Hepatocyte (in vitro differentiated cells): ENCODE measurements around the gene DHODH. TPM values are rescaled to one million over a fixed set of nuclear protein-coding genes. Genes with fewer than 3 reads are reported as not detected.

Experiments used
- DNase-seq: peaks from one replicate; pipeline ENCODE4 v3.0.0-alpha.2; 2016; ENCODE audit warnings: low spot score
- H2AFZ ChIP-seq: fragments of 200-600 bp; sonication (generic); 2 replicates; pipeline ENCODE4 v1.6.0; 2016; ENCODE audit warnings: antibody characterized with exemption, mild to moderate bottlenecking
- H3K27ac ChIP-seq: fragments of 200-600 bp; sonication (generic); 2 replicates; pipeline ENCODE4 v1.5.1; 2016; ENCODE audit warnings: mild to moderate bottlenecking
- H3K27me3 ChIP-seq: fragments of 200-600 bp; sonication (generic); 2 replicates; pipeline ENCODE4 v1.6.1; 2016
- H3K36me3 ChIP-seq: fragments of 200-600 bp; sonication (generic); replicated peaks from 2 replicates; pipeline ENCODE4 v1.5.1; 2016; ENCODE audit warnings: low read depth; ENCODE audit not compliant: insufficient read depth
- H3K4me1 ChIP-seq: fragments of 200-600 bp; sonication (generic); 2 replicates; pipeline ENCODE4 v1.5.1; 2016; ENCODE audit warnings: mild to moderate bottlenecking, moderate library complexity; ENCODE audit not compliant: insufficient read depth
- H3K4me2 ChIP-seq: fragments of 200-600 bp; sonication (generic); 2 replicates; pipeline ENCODE4 v1.6.0; 2016
- H3K4me3 ChIP-seq: fragments of 200-600 bp; sonication (generic); 2 replicates; pipeline ENCODE4 v1.5.1; 2016; ENCODE audit warnings: mild to moderate bottlenecking
- H3K79me2 ChIP-seq: fragments of 200-600 bp; sonication (generic); 2 replicates; pipeline ENCODE4 v1.6.0; 2017; ENCODE audit warnings: mild to moderate bottlenecking
- H3K9me2 ChIP-seq: fragments of 200-600 bp; sonication (generic); replicated peaks from 2 replicates; pipeline ENCODE4 v1.6.0; 2017; ENCODE audit warnings: mild to moderate bottlenecking; ENCODE audit not compliant: insufficient read depth
- H3K9me3 ChIP-seq: fragments of 200-600 bp; sonication (generic); 2 replicates; pipeline ENCODE4 v1.5.1; 2016; ENCODE audit warnings: low read depth, mild to moderate bottlenecking
- H4K20me1 ChIP-seq: fragments of 200-600 bp; sonication (generic); 2 replicates; pipeline ENCODE4 v1.6.0; 2016; ENCODE audit warnings: mild to moderate bottlenecking; ENCODE audit not compliant: insufficient read depth, poor library complexity, severe bottlenecking
- EZH2 ChIP-seq: fragments of 200-600 bp; sonication (generic); IDR thresholded peaks from 2 replicates; pipeline ENCODE4 v1.6.1; 2016; ENCODE audit warnings: antibody characterized with exemption, mild to moderate bottlenecking, borderline replicate concordance
- EZH2phosphoT487 ChIP-seq: fragments of 200-600 bp; sonication (generic); IDR thresholded peaks from one replicate; pipeline ENCODE4 v1.6.1; 2018; ENCODE audit warnings: antibody characterized with exemption, mild to moderate bottlenecking, low read depth, moderate library complexity; ENCODE audit not compliant: unreplicated experiment, severe bottlenecking
- WGBS: methylation state at CpG from one replicate; pipeline ENCODE4 v1.1.6; 2016; ENCODE audit warnings: low lambda C conversion rate; ENCODE audit errors: missing lambda C conversion rate; 5-methylcytosine and 5-hydroxymethylcytosine counted together
- polyA plus RNA-seq: library from polyadenylated mRNA; unstranded; fragments of >200 nt; fragmentation: Nextera tagmentation; extraction: Ambion mirVana; gene quantifications from 2 replicates; pipeline ENCODE4 v1.2.1, GENCODE V29; 2016
- total RNA-seq: library from RNA; depleted of rRNA; stranded (reverse); fragments of >200 nt; gene quantifications from 2 replicates; pipeline ENCODE4 v1.2.3, GENCODE V29; 2014
- TF ChIP-seq, protein P1 (sequence below): fragments of 200-600 bp; sonication (generic); IDR thresholded peaks from 2 replicates; pipeline ENCODE4 v1.5.1; 2016; ENCODE audit warnings: antibody characterized with exemption, mild to moderate bottlenecking; ENCODE audit not compliant: poor library complexity

DHODH gene
- total and polyA plus RNA-seq, 2 experiments from 2014 or later, result 5.6 to 6.6 TPM

GRCh38 chr16:72036098-72036497 is 27.6 kb downstream of the DHODH start:
- H3K79me2 ChIP-seq, result no peaks in the 10 kb centered on the region
- H3K27ac ChIP-seq, result no peak overlapping the region
- H3K9me3 ChIP-seq, result no peaks in the 10 kb centered on the region
- no peaks in the 10 kb centered on the region for H4K20me1 ChIP-seq
- no peaks in the 10 kb centered on the region for H3K9me2 ChIP-seq
- H3K4me3 ChIP-seq, result no peak overlapping the region
- H2AFZ ChIP-seq, result no peak overlapping the region
- H3K4me1 ChIP-seq, result no peaks in the 10 kb centered on the region
- H3K27me3 ChIP-seq, result no peaks in the 10 kb centered on the region
- TF ChIP-seq EZH2, result no peak
- no peak for TF ChIP-seq EZH2phosphoT487
- TF ChIP-seq, protein P1, sequence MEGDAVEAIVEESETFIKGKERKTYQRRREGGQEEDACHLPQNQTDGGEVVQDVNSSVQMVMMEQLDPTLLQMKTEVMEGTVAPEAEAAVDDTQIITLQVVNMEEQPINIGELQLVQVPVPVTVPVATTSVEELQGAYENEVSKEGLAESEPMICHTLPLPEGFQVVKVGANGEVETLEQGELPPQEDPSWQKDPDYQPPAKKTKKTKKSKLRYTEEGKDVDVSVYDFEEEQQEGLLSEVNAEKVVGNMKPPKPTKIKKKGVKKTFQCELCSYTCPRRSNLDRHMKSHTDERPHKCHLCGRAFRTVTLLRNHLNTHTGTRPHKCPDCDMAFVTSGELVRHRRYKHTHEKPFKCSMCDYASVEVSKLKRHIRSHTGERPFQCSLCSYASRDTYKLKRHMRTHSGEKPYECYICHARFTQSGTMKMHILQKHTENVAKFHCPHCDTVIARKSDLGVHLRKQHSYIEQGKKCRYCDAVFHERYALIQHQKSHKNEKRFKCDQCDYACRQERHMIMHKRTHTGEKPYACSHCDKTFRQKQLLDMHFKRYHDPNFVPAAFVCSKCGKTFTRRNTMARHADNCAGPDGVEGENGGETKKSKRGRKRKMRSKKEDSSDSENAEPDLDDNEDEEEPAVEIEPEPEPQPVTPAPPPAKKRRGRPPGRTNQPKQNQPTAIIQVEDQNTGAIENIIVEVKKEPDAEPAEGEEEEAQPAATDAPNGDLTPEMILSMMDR, result no peak
- no peaks in the 10 kb centered on the region for H3K36me3 ChIP-seq
- no peak overlapping the region for H3K4me2 ChIP-seq
- DNase-seq, result no peak
- 72% methylated on average over 5 of the region's 5 CpGs for WGBS

DNA sequence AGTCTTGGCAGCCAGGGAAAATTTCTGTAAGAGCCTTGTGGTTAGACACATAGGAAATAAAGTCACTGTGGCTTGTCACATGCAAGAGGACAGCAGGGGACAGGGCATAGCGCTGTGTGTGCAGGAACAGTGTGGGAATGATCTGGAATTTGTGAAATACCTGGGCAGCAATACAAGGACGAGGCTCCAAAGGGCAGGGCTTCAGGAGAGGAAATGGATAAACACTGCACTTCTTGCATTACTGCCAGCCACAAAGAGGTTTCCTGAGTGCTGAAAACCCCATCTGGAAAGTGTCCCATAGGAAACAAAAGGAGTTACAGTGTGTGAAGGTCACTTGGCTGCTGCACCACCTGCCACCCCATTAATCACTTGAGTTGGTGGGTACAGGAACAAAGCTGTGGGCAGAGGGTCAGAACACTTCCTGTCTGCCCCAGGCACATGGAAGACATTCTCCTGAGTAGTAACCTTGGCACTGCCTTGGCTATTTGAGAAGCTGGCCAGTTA is 33.7 kb downstream of the DHODH start:
- Histone ChIP-seq H3K9me2 (no peaks in the 10 kb centered on the region), H3K4me3 (no peak overlapping the region), H3K36me3 (no peaks in the 10 kb centered on the region), H3K4me2 (no peak overlapping the region), H3K79me2 (no peaks in the 10 kb centered on the region), H3K27ac (no peak overlapping the region), H2AFZ (no peak overlapping the region), H3K27me3 (no peaks in the 10 kb centered on the region), H3K4me1 (no peaks in the 10 kb centered on the region), H4K20me1 (no peaks in the 10 kb centered on the region), H3K9me3 (no peaks in the 10 kb centered on the region)
- DNase-seq, result no peak
- WGBS, result 69% methylated on average over 2 of the region's 2 CpGs
- TF ChIP-seq, protein P1, result no peak
- no peak for TF ChIP-seq EZH2
- TF ChIP-seq EZH2phosphoT487, result no peak

- H4K20me1 ChIP-seq, result no peaks in the 10 kb centered on the region
- H2AFZ ChIP-seq, result no peak overlapping the region
- H3K36me3 ChIP-seq, result no peaks in the 10 kb centered on the region
- H3K9me3 ChIP-seq, result no peaks in the 10 kb centered on the region
- H3K79me2 ChIP-seq, result no peaks in the 10 kb centered on the region
- H3K27me3 ChIP-seq, result no peaks in the 10 kb centered on the region
- H3K9me2 ChIP-seq, result no peaks in the 10 kb centered on the region
- no peak overlapping the region for H3K4me3 ChIP-seq
- WGBS, result 57% methylated on average over 3 of the region's 3 CpGs
- TF ChIP-seq, protein P1, result no peak
- TF ChIP-seq EZH2 (no peak), EZH2phosphoT487 (no peak)
- DNase-seq, result no peak
- H3K27ac ChIP-seq, result no peak overlapping the region
- no peaks in the 10 kb centered on the region for H3K4me1 ChIP-seq
- no peak overlapping the region for H3K4me2 ChIP-seq
Measured at GRCh38 chr16:72043058-72043457, 34.5 kb downstream of the DHODH start.

DNA sequence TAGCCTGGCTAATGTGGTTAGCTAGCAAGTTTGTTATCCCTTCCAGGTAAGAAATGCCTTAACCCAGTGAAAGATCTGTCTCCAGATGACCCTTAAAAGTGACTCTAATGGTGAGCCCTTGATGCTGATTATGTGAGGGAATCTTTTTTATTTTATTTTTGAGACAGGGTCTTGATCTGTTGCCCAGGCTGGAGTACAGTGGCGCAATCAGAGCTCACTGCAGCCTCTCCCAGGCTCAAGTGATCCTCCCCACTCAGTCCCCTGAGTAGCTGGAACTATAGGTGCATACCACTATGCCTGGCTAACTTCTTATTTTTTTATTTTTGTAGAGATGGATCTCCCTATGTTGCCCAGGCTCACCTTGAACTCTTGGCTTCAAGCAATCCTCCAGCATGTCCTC is 35.0 kb downstream of the DHODH start:
- Histone ChIP-seq H3K4me2 (no peak overlapping the region), H3K27me3 (no peaks in the 10 kb centered on the region), H3K4me1 (no peaks in the 10 kb centered on the region), H3K27ac (no peak overlapping the region), H3K36me3 (no peaks in the 10 kb centered on the region), H3K79me2 (no peaks in the 10 kb centered on the region), H3K9me2 (no peaks in the 10 kb centered on the region), H3K9me3 (no peaks in the 10 kb centered on the region), H2AFZ (no peak overlapping the region), H4K20me1 (no peaks in the 10 kb centered on the region), H3K4me3 (no peak overlapping the region)
- TF ChIP-seq, protein P1, result no peak
- TF ChIP-seq EZH2phosphoT487, result no peak
- TF ChIP-seq EZH2, result no peak
- DNase-seq, result no peak
- 96% methylated on average over 1 of the region's 1 CpG for WGBS
